Esophagus squamous epithelium (tissue), 4 donors: ENCODE results near the gene LYRM1.

Source experiments
- CTCF ChIP-seq, 6 experiments: fragments of 450-650 bp in 4 of 6; fragments of 200-600 bp in 2 of 6; sonication (generic) in 2 of 6; IDR thresholded peaks; one replicate each; pipeline ENCODE4 v1.5.1; 2016 to 2019; ENCODE audit warnings: antibody characterized with exemption in 6 of 6, mild to moderate bottlenecking in 4 of 6, moderate library complexity in 4 of 6
- POLR2A ChIP-seq, 4 donors: fragments of 450-650 bp; IDR thresholded peaks; one replicate each; pipeline ENCODE4 v1.6.1; 2017; ENCODE audit warnings: antibody characterized with exemption in 4 of 4, mild to moderate bottlenecking in 4 of 4, moderate library complexity in 3 of 4

- no peak for TF ChIP-seq CTCF (IDR thresholded peaks at IDR 0.05)
- no peak for TF ChIP-seq POLR2A (IDR thresholded peaks at IDR 0.05)
These were observed 60.3 kb downstream of the LYRM1 start for GRCh38 chr16:20960899-20961298.
